Tibial artery (tissue), 4 donors: Measurements from ENCODE around the gene GSS.

Source experiments
- DNase-seq, 2 donors: peaks; one replicate each; pipeline ENCODE4 v3.0.0-alpha.2; 2019
- H3K27ac ChIP-seq, 2 donors: fragments of 200-600 bp; sonication (generic) in 1 of 2; 1 replicate in 1 of 2; 2 replicates in 1 of 2; pipeline ENCODE4 v1.5.1; 2018 to 2019; ENCODE audit warnings: mild to moderate bottlenecking in 1 of 2
- H3K27me3 ChIP-seq, 2 donors: fragments of 200-600 bp; sonication (generic) in 1 of 2; one replicate each; pipeline versions ENCODE4 v1.5.1 to v1.6.0; 2016 to 2019
- H3K36me3 ChIP-seq, 3 donors: fragments of 200-600 bp; sonication (generic) in 2 of 3; one replicate each; pipeline ENCODE4 v1.5.1; 2016 to 2019; ENCODE audit warnings: mild to moderate bottlenecking in 2 of 3
- H3K4me1 ChIP-seq, 4 donors: fragments of 200-600 bp; sonication (generic) in 2 of 4; 1 replicate in 3 of 4; 2 replicates in 1 of 4; pipeline ENCODE4 v1.5.1; 2016 to 2019
- H3K4me3 ChIP-seq, 2 donors: fragments of 200-600 bp; sonication (generic) in 1 of 2; 1 replicate in 1 of 2; 2 replicates in 1 of 2; pipeline ENCODE4 v1.5.1; 2018 to 2019; ENCODE audit warnings: mild to moderate bottlenecking in 2 of 2
- H3K9me3 ChIP-seq, 3 donors: fragments of 200-600 bp; sonication (generic) in 1 of 3; one replicate each; pipeline ENCODE4 v1.5.1; 2016 to 2019
- CTCF ChIP-seq, 2 experiments: fragments of 200-600 bp in 1 of 2; fragments of 450-650 bp in 1 of 2; IDR thresholded peaks; one replicate each; pipeline ENCODE4 v1.5.1; 2017 to 2019; ENCODE audit warnings: antibody characterized with exemption in 2 of 2, mild to moderate bottlenecking in 1 of 2, moderate library complexity in 1 of 2
- intact Hi-C: fragments of 100-400 bp; cut with DNase I; formaldehyde crosslinking; loops from one replicate; pipeline ENCODE4 v1.15.0; 2023; ENCODE audit warnings: low total_unique reads

GSS gene

GRCh38 chr20:34971561-34972235, 16.1 kb upstream of the GSS start:
- no peak for DNase-seq
- no peaks in the 10 kb centered on the region for H3K4me1 ChIP-seq
- H3K27ac ChIP-seq: no peak overlapping the region
- no peaks in the 10 kb centered on the region for H3K9me3 ChIP-seq
- no peak overlapping the region for H3K4me3 ChIP-seq
- intact Hi-C loops: no loop called here
- no peak for TF ChIP-seq CTCF (IDR thresholded peaks at IDR 0.05)
- H3K27me3 ChIP-seq: peaks cover 0 to 2% of the 10 kb centered on the region in 2 donors
- no peaks in the 10 kb centered on the region for H3K36me3 ChIP-seq

DNA sequence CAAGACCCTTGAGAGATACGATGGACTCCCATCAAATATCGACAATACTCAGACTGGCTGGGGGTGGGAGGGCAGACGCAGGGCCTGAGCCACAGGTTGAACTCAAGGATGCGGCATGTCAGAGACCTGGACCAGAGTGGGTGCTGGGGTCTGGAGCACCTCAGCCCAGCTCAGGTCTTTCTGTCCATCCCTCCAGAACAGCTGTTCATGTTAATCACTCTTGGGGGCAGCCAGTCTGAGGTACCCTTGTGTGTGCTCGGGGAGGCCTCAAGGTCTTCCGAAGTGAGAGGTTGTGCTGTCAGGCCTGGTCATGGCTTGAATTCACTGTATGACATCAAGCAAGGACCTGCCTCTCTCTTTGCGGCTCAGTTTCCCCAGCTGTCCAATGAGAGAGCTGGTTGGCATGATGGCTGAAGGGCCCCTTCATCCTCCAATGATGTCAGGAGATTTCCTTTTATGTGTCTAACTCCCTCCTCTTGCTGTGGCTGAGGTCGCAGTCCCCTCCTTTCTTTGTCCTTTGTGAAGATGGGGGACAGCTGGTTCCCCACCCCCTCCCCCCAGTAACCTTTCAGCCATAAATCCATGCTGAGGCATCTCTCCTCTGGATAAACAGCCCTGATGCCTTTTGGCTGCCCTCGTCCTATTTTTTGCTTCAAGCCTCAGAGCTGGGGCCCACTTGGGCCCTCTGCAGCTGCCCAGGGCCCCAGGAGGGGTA, 15.4 kb upstream of the GSS start:
- Histone ChIP-seq H3K27me3 (peaks cover 0 to 2% of the 10 kb centered on the region in 2 donors), H3K4me1 (no peaks in the 10 kb centered on the region), H3K27ac (no peak overlapping the region), H3K4me3 (no peak overlapping the region), H3K36me3 (no peaks in the 10 kb centered on the region), H3K9me3 (no peaks in the 10 kb centered on the region)
- no peak for TF ChIP-seq CTCF (IDR thresholded peaks at IDR 0.05)
- intact Hi-C loops: no loop called here
- DNase-seq: no peak

GRCh38 chr20:34970193-34970840, 14.7 kb upstream of the GSS start:
- Histone ChIP-seq H3K9me3 (no peaks in the 10 kb centered on the region), H3K4me1 (no peaks in the 10 kb centered on the region), H3K27me3 (peaks cover 0 to 2% of the 10 kb centered on the region in 2 donors), H3K27ac (no peak overlapping the region), H3K4me3 (no peak overlapping the region), H3K36me3 (no peaks in the 10 kb centered on the region)
- no peak for TF ChIP-seq CTCF (IDR thresholded peaks at IDR 0.05)
- intact Hi-C loops: no loop called here
- no peak for DNase-seq

DNA sequence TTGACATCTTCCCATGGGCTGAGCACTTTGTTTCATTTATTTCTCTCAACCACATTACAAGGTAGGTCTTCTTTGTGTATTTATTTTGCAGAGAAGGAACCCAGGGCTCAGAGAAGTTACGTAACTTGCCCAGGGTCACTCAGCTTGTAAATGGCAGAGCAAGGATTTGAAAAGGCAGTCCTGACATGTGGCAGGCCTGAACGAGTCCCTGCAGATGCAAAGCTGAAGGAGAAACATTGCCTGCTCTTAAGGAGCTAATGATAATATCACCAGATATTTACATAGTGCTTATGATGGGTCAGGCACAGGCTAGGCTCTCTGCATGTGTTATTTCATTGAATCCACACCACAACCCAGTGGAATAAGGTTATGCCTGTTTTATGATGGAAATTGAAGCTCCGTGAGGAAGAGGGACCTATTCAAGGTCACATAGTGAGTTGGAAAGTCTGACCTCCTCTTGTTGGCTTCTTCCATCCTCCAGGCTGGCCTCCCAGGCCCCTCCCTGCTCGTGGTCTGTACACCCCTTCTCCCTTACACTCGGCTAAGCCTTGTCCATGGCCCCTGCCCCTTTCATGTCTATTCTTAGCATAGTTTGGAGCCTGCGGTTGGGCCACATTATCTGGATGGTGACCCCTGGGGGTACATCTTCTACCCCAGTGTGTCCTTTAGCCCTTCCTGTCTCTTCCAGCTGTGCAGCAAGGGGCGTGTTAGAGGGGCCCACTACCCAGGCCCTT, 12.6 kb upstream of the GSS start:
- Histone ChIP-seq H3K4me3 (no peak overlapping the region), H3K27me3 (peaks cover 0 to 2% of the 10 kb centered on the region in 2 donors), H3K36me3 (no peaks in the 10 kb centered on the region), H3K9me3 (no peaks in the 10 kb centered on the region), H3K4me1 (no peaks in the 10 kb centered on the region), H3K27ac (no peak overlapping the region)
- DNase-seq: no peak
- intact Hi-C loops: no loop called here
- TF ChIP-seq CTCF (IDR thresholded peaks at IDR 0.05): no peak

- no peak overlapping the region for H3K27ac ChIP-seq
Measured at GRCh38 chr20:34967421-34967820, 11.8 kb upstream of the GSS start.

More at GRCh38 chr20:34967421-34967820, 11.8 kb upstream of the GSS start:
- intact Hi-C loops: no loop called here
- Histone ChIP-seq H3K36me3 (no peaks in the 10 kb centered on the region), H3K4me1 (no peaks in the 10 kb centered on the region), H3K27me3 (peaks cover 0 to 2% of the 10 kb centered on the region in 2 donors), H3K9me3 (no peaks in the 10 kb centered on the region), H3K4me3 (no peak overlapping the region)
- DNase-seq: no peak
- no peak for TF ChIP-seq CTCF (IDR thresholded peaks at IDR 0.05)
